Stimulated activated CD8-positive, alpha-beta memory T cell treated with anti-CD3 and anti-CD28 coated beads, Interleukin-12 subunit alpha, Interleukin-12 subunit beta, amount 100 ng/mL, for 1 hour (primary cell): Measurements from ENCODE around the gene PPM1N.

Source experiments
- DNase-seq: peaks from one replicate; pipeline ENCODE4 v3.0.0-alpha.2; 2020; ENCODE audit warnings: low read depth

Gene PPM1N

GRCh38 chr19:45471111-45471930 lies 26.9 kb upstream of the PPM1N start:
- no peak for DNase-seq

- DNase-seq, result no peak
Measured at GRCh38 chr19:45471931-45472562, 26.2 kb upstream of the PPM1N start.

DNA sequence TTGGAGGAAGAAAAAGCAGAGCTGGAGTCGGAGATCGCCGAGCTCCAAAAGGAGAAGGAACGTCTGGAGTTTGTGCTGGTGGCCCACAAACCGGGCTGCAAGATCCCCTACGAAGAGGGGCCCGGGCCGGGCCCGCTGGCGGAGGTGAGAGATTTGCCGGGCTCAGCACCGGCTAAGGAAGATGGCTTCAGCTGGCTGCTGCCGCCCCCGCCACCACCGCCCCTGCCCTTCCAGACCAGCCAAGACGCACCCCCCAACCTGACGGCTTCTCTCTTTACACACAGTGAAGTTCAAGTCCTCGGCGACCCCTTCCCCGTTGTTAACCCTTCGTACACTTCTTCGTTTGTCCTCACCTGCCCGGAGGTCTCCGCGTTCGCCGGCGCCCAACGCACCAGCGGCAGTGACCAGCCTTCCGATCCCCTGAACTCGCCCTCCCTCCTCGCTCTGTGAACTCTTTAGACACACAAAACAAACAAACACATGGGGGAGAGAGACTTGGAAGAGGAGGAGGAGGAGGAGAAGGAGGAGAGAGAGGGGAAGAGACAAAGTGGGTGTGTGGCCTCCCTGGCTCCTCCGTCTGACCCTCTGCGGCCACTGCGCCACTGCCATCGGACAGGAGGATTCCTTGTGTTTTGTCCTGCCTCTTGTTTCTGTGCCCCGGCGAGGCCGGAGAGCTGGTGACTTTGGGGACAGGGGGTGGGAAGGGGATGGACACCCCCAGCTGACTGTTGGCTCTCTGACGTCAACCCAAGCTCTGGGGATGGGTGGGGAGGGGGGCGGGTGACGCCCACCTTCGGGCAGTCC lies 25.5 kb upstream of the PPM1N start:
- no peak for DNase-seq

DNA sequence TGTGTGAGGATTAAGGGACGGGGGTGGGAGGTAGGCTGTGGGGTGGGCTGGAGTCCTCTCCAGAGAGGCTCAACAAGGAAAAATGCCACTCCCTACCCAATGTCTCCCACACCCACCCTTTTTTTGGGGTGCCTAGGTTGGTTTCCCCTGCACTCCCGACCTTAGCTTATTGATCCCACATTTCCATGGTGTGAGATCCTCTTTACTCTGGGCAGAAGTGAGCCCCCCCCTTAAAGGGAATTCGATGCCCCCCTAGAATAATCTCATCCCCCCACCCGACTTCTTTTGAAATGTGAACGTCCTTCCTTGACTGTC lies 24.9 kb upstream of the PPM1N start:
- DNase-seq, result no peak

GRCh38 chr19:45473682-45474605 lies 24.3 kb upstream of the PPM1N start:
- peak; percentile 20 for DNase-seq

- peak; percentile 20 for DNase-seq
Measured at GRCh38 chr19:45474606-45475521, 23.4 kb upstream of the PPM1N start.

GRCh38 chr19:45475537-45476291 lies 22.5 kb upstream of the PPM1N start:
- no peak for DNase-seq

DNA sequence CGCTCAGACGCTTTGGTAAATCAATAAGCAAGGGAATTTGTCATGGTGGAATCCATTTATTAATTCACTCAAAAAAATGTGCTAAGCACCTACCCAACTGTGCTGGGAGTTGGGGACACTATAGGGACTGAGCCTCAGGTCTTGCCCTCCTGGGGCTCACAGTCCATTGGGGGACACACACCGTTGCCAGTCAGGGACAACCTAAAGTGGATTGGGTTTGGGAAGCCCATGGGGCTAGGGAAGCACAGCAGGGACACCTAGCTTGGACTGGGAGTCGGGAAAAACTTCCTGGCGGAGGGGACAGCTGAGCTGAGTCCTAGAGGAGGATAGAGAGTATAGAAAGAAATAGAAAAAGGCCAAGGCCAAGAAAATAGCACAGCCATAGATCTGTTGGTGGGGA lies 21.9 kb upstream of the PPM1N start:
- no peak for DNase-seq

DNA sequence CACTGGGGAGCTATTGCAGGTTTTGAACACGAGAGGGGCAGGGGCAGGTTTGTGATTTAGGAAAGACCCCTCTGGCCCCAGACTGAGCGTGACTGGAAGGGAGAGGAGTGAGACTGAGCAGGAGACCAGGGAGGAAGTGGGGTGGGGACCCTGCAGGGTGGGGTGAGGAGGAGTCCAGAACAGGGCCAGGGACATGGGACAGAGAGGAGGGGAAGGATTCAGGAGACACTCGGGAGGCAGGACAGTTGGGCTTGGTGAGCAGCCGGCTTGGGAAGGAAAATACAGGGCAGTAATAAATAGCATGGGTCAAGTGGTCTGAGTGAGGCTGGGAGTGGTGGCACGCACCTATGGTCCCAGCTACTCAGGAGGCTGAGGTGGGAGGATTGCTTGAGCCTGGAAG lies 21.1 kb upstream of the PPM1N start:
- no peak for DNase-seq

DNA sequence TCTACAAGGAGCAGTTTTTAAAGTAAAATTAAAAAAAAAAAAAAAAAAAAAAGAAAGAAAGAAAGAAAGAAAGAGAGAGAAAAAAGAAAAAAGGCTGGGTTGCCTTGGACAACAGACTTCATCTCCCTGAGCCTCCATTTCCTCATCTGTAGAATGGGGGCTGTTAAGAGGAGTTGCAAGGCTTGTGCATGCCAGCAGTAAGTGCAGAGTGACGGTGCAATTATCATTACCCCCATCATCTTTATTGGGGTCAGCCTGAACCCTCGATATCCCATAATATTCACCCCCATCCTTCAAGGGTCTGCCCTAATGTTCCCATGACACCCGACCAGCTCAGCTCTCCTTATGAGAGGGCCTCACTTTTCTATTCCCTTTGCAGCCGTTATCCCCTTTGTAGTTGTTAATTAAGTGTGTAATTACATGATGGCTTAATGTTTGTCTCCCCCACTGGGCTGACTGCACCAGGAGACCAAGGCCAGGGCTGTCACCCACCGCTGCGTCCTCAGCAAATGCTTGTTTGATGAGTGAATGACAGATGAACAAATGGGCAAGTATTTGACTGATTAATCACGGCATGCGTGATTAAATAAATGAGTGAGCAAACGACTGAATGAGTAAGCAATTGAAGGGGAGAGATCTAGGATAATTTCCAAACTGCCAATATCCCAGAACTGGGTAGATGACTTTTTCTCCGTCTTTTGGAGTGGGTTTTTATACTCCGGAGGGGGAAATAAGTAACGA lies 20.4 kb upstream of the PPM1N start:
- no peak for DNase-seq

DNA sequence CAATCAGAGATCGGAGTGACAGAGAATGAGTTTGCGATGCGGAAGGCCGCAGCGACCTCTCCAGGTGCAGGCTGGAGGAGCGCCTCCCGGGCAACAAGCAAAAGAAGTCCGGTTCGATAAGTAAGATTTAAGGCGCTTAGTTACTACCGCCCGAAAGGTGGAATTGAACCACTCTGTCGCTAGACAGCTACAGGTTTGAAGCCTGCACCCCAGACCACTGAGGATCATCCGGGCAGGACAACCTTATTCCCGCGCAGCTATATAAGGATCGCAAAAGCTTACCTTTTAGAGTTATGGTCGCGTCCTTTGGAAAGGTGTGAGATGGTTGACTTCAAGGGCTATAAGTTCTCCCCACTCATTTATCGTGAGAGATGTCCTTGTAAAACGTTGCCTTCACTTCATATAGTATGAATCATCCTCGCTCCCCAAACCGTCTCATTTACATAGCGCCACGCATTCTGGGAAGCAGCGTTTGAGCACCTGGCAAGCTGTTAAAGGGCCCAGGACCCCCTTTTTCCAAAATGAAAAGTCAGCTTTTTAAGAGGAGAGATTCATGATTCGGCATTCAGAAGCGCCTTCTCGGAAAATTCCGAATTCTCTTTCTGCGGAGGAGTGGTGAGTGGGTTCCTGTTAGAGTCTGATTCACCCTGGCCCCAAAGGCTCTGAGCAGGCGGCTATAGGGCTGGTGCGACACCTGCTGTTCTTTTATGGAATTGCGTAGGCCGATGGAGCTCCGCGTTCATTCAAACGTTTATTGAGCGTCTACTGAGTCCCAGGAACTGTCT lies 19.6 kb upstream of the PPM1N start:
- peak; percentile 81 for DNase-seq

GRCh38 chr19:45483033-45483432 lies 15.2 kb upstream of the PPM1N start:
- DNase-seq, result no peak

DNA sequence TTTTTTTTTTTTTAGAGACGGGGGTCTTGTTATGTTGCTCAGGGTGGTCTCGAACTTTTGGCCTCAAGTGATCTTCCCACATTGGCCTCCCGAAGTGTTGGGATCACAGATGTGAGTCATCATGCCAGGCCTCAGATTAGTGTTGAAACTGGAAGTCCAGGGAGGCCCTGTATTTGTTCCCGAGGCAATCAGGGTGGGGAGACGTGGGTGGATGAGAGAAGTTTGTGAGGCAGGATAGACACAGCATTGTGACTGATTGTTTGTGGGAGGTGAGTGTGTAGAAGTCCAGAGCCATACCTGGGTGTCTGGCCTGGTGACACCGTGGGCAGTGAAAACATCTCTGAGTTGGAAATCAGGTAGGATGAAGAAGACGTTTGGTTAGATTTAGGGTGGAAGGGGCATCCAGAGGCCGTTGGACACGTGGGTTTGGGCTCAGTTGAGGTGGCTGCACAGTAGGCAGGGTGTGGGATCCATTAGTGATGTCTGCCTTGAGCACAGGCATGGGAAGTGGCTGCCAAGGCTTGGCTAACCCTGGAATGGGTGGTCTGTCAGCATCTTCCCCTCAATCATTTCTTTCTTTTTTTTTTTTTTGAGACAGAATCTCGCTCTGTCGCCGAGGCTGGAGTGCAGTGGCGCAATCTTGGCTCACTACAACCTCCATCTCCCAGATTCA lies 13.8 kb upstream of the PPM1N start:
- DNase-seq, result no peak

GRCh38 chr19:45485305-45486077 lies 12.8 kb upstream of the PPM1N start:
- peak; percentile 95 for DNase-seq

DNA sequence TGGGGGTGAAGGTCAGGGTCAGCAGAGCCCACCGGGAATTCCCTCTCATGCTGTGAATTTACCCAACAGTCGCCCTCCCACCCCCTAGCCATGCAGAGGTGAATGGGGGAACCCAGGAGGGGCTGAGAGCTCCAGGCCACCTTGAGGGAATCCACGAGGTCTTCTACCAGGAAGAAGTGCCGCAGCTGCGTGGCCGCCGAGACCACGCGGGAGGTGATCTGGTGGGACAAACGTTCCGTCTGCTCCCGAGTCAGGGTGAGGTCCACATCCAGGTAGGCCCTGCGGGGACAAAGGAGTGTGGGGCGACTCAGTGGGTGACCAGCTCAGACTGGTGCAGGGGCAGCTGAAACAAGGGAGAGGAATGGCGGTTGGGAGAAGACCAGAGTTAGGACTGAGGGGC lies 9.5 kb upstream of the PPM1N start:
- no peak for DNase-seq

DNA sequence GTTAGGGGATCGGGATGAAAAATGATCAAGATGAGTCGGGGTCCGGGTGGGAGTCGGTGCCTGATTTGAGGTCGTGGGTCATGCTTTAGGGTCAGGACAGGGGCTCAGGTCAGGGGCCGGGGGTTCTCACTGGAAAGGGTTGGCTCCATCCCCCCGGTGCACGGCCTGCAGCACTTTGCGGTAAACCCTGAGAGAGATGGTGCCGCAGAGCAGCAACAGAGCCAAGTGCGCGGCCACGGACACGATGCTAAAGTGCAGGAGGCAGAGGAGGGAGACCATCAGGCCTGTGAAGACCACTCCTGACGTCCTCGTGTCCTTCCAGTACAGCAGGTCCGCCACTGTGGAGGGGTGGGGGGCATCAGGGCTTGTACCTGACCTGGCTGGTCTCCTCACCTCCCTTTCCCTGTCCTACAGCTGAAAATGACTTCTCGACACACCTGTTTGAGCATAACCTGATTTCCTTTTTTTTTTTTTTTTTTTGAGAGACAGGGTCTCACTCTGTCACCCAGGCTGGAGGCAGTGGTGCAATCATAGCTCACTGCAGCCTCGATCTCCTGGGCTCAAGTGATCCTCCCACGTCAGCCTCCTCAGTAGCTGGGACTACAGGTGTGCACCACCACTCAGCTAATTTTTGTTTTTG lies 8.9 kb upstream of the PPM1N start:
- DNase-seq, result no peak

- DNase-seq, result no peak
Measured at GRCh38 chr19:45492137-45492626, 6.1 kb upstream of the PPM1N start.
